Testis (tissue), 3 donors: ENCODE data around the gene TMEM208. TPM values are rescaled to one million over a fixed set of nuclear protein-coding genes. Genes with fewer than 3 reads are reported as not detected.

ENCODE experiments used
- DNase-seq: peaks from one replicate; pipeline ENCODE4 v3.0.0-alpha.2; 2019
- H3K27ac ChIP-seq, 2 donors: fragments of 200-600 bp; sonication (generic); one replicate each; pipeline ENCODE4 v1.5.1; 2019
- H3K27me3 ChIP-seq: fragments of 200-600 bp; sonication (generic); one replicate; pipeline ENCODE4 v1.5.1; 2019
- H3K36me3 ChIP-seq: fragments of 200-600 bp; sonication (generic); one replicate; pipeline ENCODE4 v1.5.1; 2017; ENCODE audit warnings: low read depth; ENCODE audit errors: missing control alignments
- H3K4me1 ChIP-seq: fragments of 200-600 bp; sonication (generic); one replicate; pipeline ENCODE4 v1.5.1; 2019
- H3K4me3 ChIP-seq, 2 donors: fragments of 200-600 bp; sonication (generic); one replicate each; pipeline ENCODE4 v1.5.1; 2017 to 2019
- H3K9me3 ChIP-seq: fragments of 200-600 bp; sonication (generic); one replicate; pipeline ENCODE4 v1.5.1; 2017
- POLR2A ChIP-seq: fragments of 450-650 bp; IDR thresholded peaks from one replicate; pipeline ENCODE4 v1.6.1; 2017; ENCODE audit warnings: antibody characterized with exemption, mild to moderate bottlenecking, moderate library complexity
- WGBS, 2 donors: methylation state at CpG; one replicate each; pipeline ENCODE4 v1.1.5; 2018; 5-methylcytosine and 5-hydroxymethylcytosine counted together
- intact Hi-C: fragments of 100-400 bp; cut with DNase I; formaldehyde crosslinking; loops from one replicate; pipeline ENCODE4 v1.15.1; 2023; ENCODE audit warnings: low total_unique reads
- polyA plus RNA-seq: library from polyadenylated mRNA; stranded (reverse); fragments of 350-450 nt; fragmentation: Illumina TruSeq; extraction: RNeasy Lipid Tissue Mini Kit (QIAGEN cat#74804); gene quantifications from one replicate; pipeline ENCODE4 v1.2.3, GENCODE V29; 2014; ENCODE audit warnings: low read depth, low replicate concordance; ENCODE audit not compliant: insufficient read depth
- total RNA-seq, 2 donors: library from RNA; depleted of rRNA; stranded (reverse); fragments of >200 nt; gene quantifications; one replicate each; pipeline ENCODE4 v1.2.3, GENCODE V29; 2016
- TF ChIP-seq, protein P1 (sequence below), 3 experiments: fragments of 450-650 bp in 2 of 3; fragments of 200-600 bp in 1 of 3; sonication (generic) in 1 of 3; IDR thresholded peaks; one replicate each; pipeline ENCODE4 v1.5.1; 2016 to 2019; ENCODE audit warnings: antibody characterized with exemption in 3 of 3, mild to moderate bottlenecking in 2 of 3, moderate library complexity in 1 of 3

The TMEM208 gene
- total and polyA plus RNA-seq, 3 donors from 2014 or later = 55.6 to 66.8 (median 57.4) TPM

DNA sequence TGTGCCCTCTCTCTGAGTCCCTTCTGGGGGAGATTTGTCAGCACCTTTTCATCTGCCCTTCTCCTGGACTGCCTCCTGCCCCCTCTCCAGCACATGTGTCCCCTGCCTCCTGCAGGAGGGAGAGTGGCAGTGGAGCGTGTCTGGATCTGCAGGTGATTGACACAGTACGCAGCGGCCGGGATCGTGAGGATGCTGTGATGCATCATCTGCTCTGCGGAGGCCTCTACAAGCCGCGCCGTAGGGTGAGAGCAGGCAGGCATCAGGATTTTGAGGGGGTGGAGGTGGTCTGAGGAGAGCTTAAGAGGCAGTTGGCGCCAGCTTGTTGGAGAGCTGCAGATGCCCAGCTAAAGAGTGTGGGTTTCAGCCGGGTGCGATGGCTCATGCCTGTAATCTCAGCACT, 32.8 kb downstream of the TMEM208 start:
- Histone ChIP-seq H3K4me3 (no peak overlapping the region), H3K27ac (no peak overlapping the region), H3K27me3 (no peaks in the 10 kb centered on the region), H3K4me1 (no peaks in the 10 kb centered on the region), H3K9me3 (no peaks in the 10 kb centered on the region), H3K36me3 (no peaks in the 10 kb centered on the region)
- DNase-seq = no peak
- intact Hi-C loops = no loop called here
- WGBS, 2 donors = 93% methylated on average over 12 of the region's 12 CpGs
- TF ChIP-seq, protein P1, sequence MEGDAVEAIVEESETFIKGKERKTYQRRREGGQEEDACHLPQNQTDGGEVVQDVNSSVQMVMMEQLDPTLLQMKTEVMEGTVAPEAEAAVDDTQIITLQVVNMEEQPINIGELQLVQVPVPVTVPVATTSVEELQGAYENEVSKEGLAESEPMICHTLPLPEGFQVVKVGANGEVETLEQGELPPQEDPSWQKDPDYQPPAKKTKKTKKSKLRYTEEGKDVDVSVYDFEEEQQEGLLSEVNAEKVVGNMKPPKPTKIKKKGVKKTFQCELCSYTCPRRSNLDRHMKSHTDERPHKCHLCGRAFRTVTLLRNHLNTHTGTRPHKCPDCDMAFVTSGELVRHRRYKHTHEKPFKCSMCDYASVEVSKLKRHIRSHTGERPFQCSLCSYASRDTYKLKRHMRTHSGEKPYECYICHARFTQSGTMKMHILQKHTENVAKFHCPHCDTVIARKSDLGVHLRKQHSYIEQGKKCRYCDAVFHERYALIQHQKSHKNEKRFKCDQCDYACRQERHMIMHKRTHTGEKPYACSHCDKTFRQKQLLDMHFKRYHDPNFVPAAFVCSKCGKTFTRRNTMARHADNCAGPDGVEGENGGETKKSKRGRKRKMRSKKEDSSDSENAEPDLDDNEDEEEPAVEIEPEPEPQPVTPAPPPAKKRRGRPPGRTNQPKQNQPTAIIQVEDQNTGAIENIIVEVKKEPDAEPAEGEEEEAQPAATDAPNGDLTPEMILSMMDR (IDR thresholded peaks at IDR 0.05) = no peak
- no peak for TF ChIP-seq POLR2A

DNA sequence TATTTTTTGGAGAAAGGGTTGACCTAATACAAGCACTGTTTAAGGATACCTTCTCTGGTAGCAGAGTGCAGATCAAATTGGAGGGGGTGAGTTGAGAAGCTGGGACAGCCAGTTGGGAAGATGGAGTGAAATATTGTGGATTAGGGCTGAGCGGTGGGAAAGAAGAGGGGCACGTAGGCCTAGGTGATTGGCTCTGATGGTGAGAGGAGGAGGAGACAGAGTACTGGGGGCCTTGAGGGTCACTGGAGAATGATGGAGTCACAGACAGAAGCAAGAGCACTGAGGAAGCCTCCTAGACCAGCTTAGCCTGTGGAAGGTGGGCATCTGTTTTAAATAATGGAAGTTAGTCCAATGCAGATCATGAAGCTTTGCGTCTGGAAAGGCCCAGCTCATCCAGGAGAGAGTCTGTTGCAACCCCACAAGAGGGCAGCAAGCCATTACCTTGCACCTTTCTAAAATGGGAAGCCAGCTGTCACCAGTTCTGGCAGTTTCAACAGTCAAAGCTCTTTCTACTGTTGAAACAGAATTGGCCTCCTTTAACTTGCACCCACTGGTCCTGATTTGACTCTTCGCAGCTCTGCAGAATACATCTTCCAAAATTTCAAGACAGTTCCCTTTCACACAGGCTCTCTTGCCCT, 33.6 kb downstream of the TMEM208 start:
- Histone ChIP-seq H3K36me3 (no peaks in the 10 kb centered on the region), H3K4me1 (no peaks in the 10 kb centered on the region), H3K9me3 (no peaks in the 10 kb centered on the region), H3K27ac (no peak overlapping the region), H3K27me3 (no peaks in the 10 kb centered on the region), H3K4me3 (no peak overlapping the region)
- no peak for DNase-seq
- WGBS, 2 donors = 86 to 91% methylated on average over 4 of the region's 4 CpGs
- intact Hi-C loops = no loop called here
- no peak for TF ChIP-seq POLR2A
- TF ChIP-seq, protein P1 (IDR thresholded peaks at IDR 0.05) = no peak

DNA sequence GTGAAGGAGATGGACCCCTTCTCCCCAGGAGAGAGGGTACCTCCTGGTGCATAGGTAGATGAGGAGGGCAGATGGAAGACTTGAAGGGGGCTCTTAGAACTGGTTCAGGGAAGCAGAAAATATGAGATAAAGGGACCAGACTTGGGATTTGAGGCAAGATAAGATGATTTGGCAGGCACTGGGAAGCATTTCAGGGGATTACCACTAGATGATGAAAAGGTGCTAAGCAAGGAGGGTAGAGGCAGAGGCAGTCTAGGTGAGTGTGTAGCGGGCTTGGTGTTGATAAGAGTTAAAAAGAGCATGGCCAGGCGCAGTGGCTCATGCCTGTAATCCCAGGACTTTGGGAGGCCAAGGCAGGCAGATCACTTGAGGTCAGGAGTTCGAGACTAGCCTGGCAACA, 36.3 kb downstream of the TMEM208 start:
- no peak for DNase-seq
- intact Hi-C loops = no loop called here
- no peak overlapping the region for H3K27ac ChIP-seq
- no peaks in the 10 kb centered on the region for H3K4me1 ChIP-seq
- no peaks in the 10 kb centered on the region for H3K36me3 ChIP-seq
- H3K9me3 ChIP-seq = no peaks in the 10 kb centered on the region
- H3K4me3 ChIP-seq = no peak overlapping the region
- H3K27me3 ChIP-seq = no peaks in the 10 kb centered on the region
- 94 to 97% methylated on average over 3 of the region's 3 CpGs for WGBS, 2 donors
- TF ChIP-seq, protein P1 (IDR thresholded peaks at IDR 0.05) = no peak
- TF ChIP-seq POLR2A = no peak

DNA sequence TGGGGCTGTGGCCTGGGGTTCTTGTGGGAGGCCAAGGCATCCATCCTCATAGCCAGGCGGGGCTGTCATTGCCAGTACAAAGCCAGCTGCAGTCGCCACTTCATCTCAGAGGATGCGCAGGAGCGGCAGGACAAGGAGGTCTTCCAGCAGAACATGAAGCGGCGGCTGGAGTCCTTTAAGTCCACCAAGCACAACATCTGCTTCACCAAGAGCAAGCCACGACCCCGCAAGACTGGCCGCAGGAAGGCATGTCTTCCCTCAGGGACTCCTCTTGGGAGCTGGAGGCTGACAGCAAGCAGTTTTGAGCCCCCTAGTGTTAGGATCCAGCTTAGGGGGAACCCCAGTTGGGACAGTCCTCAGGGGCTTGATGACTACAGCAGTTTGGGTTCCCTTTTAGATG, 37.3 kb downstream of the TMEM208 start:
- intact Hi-C loops = no loop called here
- TF ChIP-seq, protein P1 (IDR thresholded peaks at IDR 0.05) = no peak
- no peak for TF ChIP-seq POLR2A
- no peak for DNase-seq
- Histone ChIP-seq H3K9me3 (no peaks in the 10 kb centered on the region), H3K27me3 (no peaks in the 10 kb centered on the region), H3K4me3 (no peak overlapping the region), H3K4me1 (no peaks in the 10 kb centered on the region), H3K27ac (no peak overlapping the region), H3K36me3 (no peaks in the 10 kb centered on the region)
- 82 to 89% methylated on average over 2 to 9 of the region's 9 CpGs for WGBS, 2 donors

DNA sequence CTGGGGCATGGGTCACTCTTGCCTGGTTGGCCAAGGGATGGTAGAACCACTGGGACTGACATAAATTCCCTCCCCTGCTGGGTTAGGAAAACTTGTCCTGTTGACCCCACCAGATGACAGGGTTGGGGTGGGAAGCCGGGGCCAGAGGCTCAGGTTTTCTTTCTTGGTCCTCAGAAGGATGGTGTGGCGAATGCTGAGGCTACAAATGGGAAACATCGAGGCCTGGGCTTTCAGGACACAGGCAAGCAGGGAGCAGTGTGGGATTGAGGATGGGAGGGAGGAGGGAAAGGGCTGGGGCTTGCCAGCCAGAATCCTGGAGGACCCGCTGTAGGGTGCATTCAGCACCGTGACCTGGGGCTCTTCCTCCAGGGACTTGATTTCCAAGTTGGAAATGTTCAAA, 37.9 kb downstream of the TMEM208 start:
- Histone ChIP-seq H3K27me3 (no peaks in the 10 kb centered on the region), H3K36me3 (no peaks in the 10 kb centered on the region), H3K9me3 (no peaks in the 10 kb centered on the region), H3K27ac (no peak overlapping the region), H3K4me3 (no peak overlapping the region), H3K4me1 (no peaks in the 10 kb centered on the region)
- no peak for DNase-seq
- 89 to 92% methylated on average over 5 of the region's 5 CpGs for WGBS, 2 donors
- intact Hi-C loops = no loop called here
- TF ChIP-seq, protein P1 (IDR thresholded peaks at IDR 0.05) = no peak
- TF ChIP-seq POLR2A = no peak
